Skin epidermis (tissue), 12 donors: Measurements from ENCODE around the gene HSD3B1.
A peak's percentile ranks its signal among the peaks of the same experiment; 100 is the strongest.
"Not testable (repeated sequence)": the region's sequence is repeated elsewhere in the genome, so short reads cannot be mapped to it uniquely, and the experiment has no call there.

Experiments
- H3K27ac ChIP-seq, 21 experiments: fragments of 200-600 bp; sonication (generic) in 11 of 21; one replicate each; pipeline ENCODE4 v1.5.0; 2020; ENCODE audit warnings: mild to moderate bottlenecking in 3 of 21, inconsistent platforms in 2 of 21, moderate library complexity in 2 of 21
- H3K4me3 ChIP-seq, 7 experiments: fragments of 200-600 bp; sonication (generic) in 2 of 7; one replicate each; pipeline ENCODE4 v1.5.0; 2020; ENCODE audit warnings: inconsistent platforms in 2 of 7, mild to moderate bottlenecking in 2 of 7, moderate library complexity in 1 of 7

Gene HSD3B1

GRCh38 chr1:119488216-119488615 lies 18.8 kb upstream of the HSD3B1 start:
- H3K4me3 ChIP-seq: no peak overlapping the region
- H3K27ac ChIP-seq: no peak overlapping the region

GRCh38 chr1:119489201-119489600 lies 17.8 kb upstream of the HSD3B1 start:
- Histone ChIP-seq H3K27ac (no peak overlapping the region), H3K4me3 (no peak overlapping the region)

- Histone ChIP-seq H3K27ac (no peak overlapping the region), H3K4me3 (no peak overlapping the region)
Observed at GRCh38 chr1:119490925-119491324, 16.1 kb upstream of the HSD3B1 start.

GRCh38 chr1:119492763-119493162 lies 14.2 kb upstream of the HSD3B1 start:
- Histone ChIP-seq H3K27ac (no peak overlapping the region), H3K4me3 (no peak overlapping the region)

- Histone ChIP-seq H3K27ac (no peak overlapping the region), H3K4me3 (no peak overlapping the region)
Observed at GRCh38 chr1:119504831-119505230, 2.2 kb upstream of the HSD3B1 start.

- H3K27ac ChIP-seq: no peak overlapping the region
Observed at GRCh38 chr1:119510046-119510445, 3.0 kb downstream of the HSD3B1 start.

GRCh38 chr1:119515221-119515620 lies 8.2 kb downstream of the HSD3B1 start:
- Histone ChIP-seq H3K27ac (peak overlapping the region in 6 of 21 experiments; percentile 17 to 50 (median 24)), H3K4me3 (no peak overlapping the region)

More at GRCh38 chr1:119510046-119510445, 3.0 kb downstream of the HSD3B1 start:
- H3K4me3 ChIP-seq: no peak overlapping the region

- Histone ChIP-seq H3K27ac (peak overlapping the region in 2 of 21 experiments; percentile 25 to 50), H3K4me3 (no peak overlapping the region)
Observed at GRCh38 chr1:119516247-119516646, 9.2 kb downstream of the HSD3B1 start.

- no peak overlapping the region for H3K4me3 ChIP-seq
- H3K27ac ChIP-seq: no peak overlapping the region
Observed at GRCh38 chr1:119516680-119517079, 9.7 kb downstream of the HSD3B1 start.

- not testable (repeated sequence) for H3K27ac ChIP-seq, H3K4me3 ChIP-seq
Observed at GRCh38 chr1:119517667-119518066, 10.7 kb downstream of the HSD3B1 start.

GRCh38 chr1:119531606-119532323 lies 24.8 kb downstream of the HSD3B1 start:
- H3K27ac ChIP-seq: no peak overlapping the region

GRCh38 chr1:119532324-119532910 lies 25.4 kb downstream of the HSD3B1 start:
- Histone ChIP-seq H3K4me3 (no peak overlapping the region), H3K27ac (no peak overlapping the region)

More at GRCh38 chr1:119531606-119532323, 24.8 kb downstream of the HSD3B1 start:
- no peak overlapping the region for H3K4me3 ChIP-seq

GRCh38 chr1:119535381-119535780 lies 28.4 kb downstream of the HSD3B1 start:
- Histone ChIP-seq H3K4me3 (no peak overlapping the region), H3K27ac (no peak overlapping the region)

- Histone ChIP-seq H3K4me3 (no peak overlapping the region), H3K27ac (no peak overlapping the region)
Observed at GRCh38 chr1:119537966-119538365, 31.0 kb downstream of the HSD3B1 start.

- Histone ChIP-seq H3K4me3 (no peak overlapping the region), H3K27ac (no peak overlapping the region)
Observed at GRCh38 chr1:119539636-119540035, 32.6 kb downstream of the HSD3B1 start.

- H3K4me3 ChIP-seq: no peak overlapping the region
- no peak overlapping the region for H3K27ac ChIP-seq
Observed at GRCh38 chr1:119541389-119541788, 34.4 kb downstream of the HSD3B1 start.

GRCh38 chr1:119542492-119542946 lies 35.5 kb downstream of the HSD3B1 start:
- no peak overlapping the region for H3K4me3 ChIP-seq
- H3K27ac ChIP-seq: no peak overlapping the region

GRCh38 chr1:119544165-119544762 lies 37.3 kb downstream of the HSD3B1 start:
- Histone ChIP-seq H3K4me3 (no peak overlapping the region), H3K27ac (no peak overlapping the region)

GRCh38 chr1:119546641-119547040 lies 39.6 kb downstream of the HSD3B1 start:
- Histone ChIP-seq H3K4me3 (no peak overlapping the region), H3K27ac (no peak overlapping the region)

GRCh38 chr1:119547306-119547705 lies 40.3 kb downstream of the HSD3B1 start:
- Histone ChIP-seq H3K27ac (no peak overlapping the region), H3K4me3 (no peak overlapping the region)

GRCh38 chr1:119547805-119548204 lies 40.8 kb downstream of the HSD3B1 start:
- Histone ChIP-seq H3K27ac (no peak overlapping the region), H3K4me3 (no peak overlapping the region)
